ENCODE data around the gene ZNF497. TPM values are rescaled to one million over a fixed set of nuclear protein-coding genes. Genes with fewer than 3 reads are reported as not detected.

ZNF497 gene
- total and polyA plus RNA-seq, 8 donors: 0.76 to 4.4 (median 3.1) TPM

- H3K27ac ChIP-seq: no peak overlapping the region
- H3K4me1 ChIP-seq: no peaks in the 10 kb centered on the region
- DNase-seq (no peak), ATAC-seq (no peak)
- no peak for TF ChIP-seq CTCF (IDR thresholded peaks at IDR 0.05)
- H3K27me3 ChIP-seq: no peaks in the 10 kb centered on the region
- H3K36me3 ChIP-seq: peaks cover 0 to 50% of the 10 kb centered on the region in 2 donors
- H3K4me3 ChIP-seq: no peak overlapping the region
- intact Hi-C loops (cut with DNase I): no loop called here
- H3K9me3 ChIP-seq: no peaks in the 10 kb centered on the region
Measured at GRCh38 chr19:58334691-58335249, 27.8 kb downstream of the ZNF497 start.

- ATAC-seq (no peak), DNase-seq (no peak)
Measured at GRCh38 chr19:58332697-58333096, 29.9 kb downstream of the ZNF497 start.

GRCh38 chr19:58330458-58330857 is 32.1 kb downstream of the ZNF497 start:
- no peak for TF ChIP-seq CTCF (IDR thresholded peaks at IDR 0.05)
- H3K27me3 ChIP-seq: no peaks in the 10 kb centered on the region

More at GRCh38 chr19:58332697-58333096, 29.9 kb downstream of the ZNF497 start:
- no peak overlapping the region for H3K4me3 ChIP-seq
- intact Hi-C loops (cut with DNase I): no loop called here
- no peak overlapping the region for H3K27ac ChIP-seq
- H3K9me3 ChIP-seq: no peaks in the 10 kb centered on the region
- no peaks in the 10 kb centered on the region for H3K27me3 ChIP-seq
- H3K36me3 ChIP-seq: peaks cover 0 to 29% of the 10 kb centered on the region in 2 donors
- peaks cover 6 to 16% of the 10 kb centered on the region in 2 donors for H3K4me1 ChIP-seq
- no peak for TF ChIP-seq CTCF (IDR thresholded peaks at IDR 0.05)

GRCh38 chr19:58328999-58329398 is 33.6 kb downstream of the ZNF497 start:
- ATAC-seq (no peak), DNase-seq (no peak)
- Histone ChIP-seq H3K9me3 (no peaks in the 10 kb centered on the region), H3K4me1 (peaks cover 15 to 30% of the 10 kb centered on the region in 2 donors), H3K36me3 (no peaks in the 10 kb centered on the region), H3K27ac (no peak overlapping the region), H3K27me3 (no peaks in the 10 kb centered on the region), H3K4me3 (no peak overlapping the region)
- intact Hi-C loops (cut with DNase I): no loop called here
- no peak for TF ChIP-seq CTCF (IDR thresholded peaks at IDR 0.05)

More at GRCh38 chr19:58330458-58330857, 32.1 kb downstream of the ZNF497 start:
- no peak overlapping the region for H3K27ac ChIP-seq
- peaks cover 15 to 29% of the 10 kb centered on the region in 2 donors for H3K4me1 ChIP-seq
- ATAC-seq: no peak
- DNase-seq: no peak
- H3K9me3 ChIP-seq: no peaks in the 10 kb centered on the region
- H3K4me3 ChIP-seq: no peak overlapping the region
- intact Hi-C loops (cut with DNase I): no loop called here
- peaks cover 0 to 11% of the 10 kb centered on the region in 2 donors for H3K36me3 ChIP-seq

GRCh38 chr19:58326914-58327726 is 35.4 kb downstream of the ZNF497 start, which contains the start of gene ZSCAN22:
Gene ZSCAN22 (plus strand): TSS chr19:58326994. CDS start chr19:58334803, 7,809 bp downstream.
- Histone ChIP-seq H3K4me3 (peak within 1 kb of the TSS; percentile 59 to 82), H3K27ac (peak within 1 kb of the TSS; percentile 88 to 90), H3K36me3 (no peaks in the 10 kb centered on the region), H3K9me3 (no peaks in the 10 kb centered on the region), H3K4me1 (peaks cover 15 to 30% of the 10 kb centered on the region in 2 donors), H3K27me3 (no peaks in the 10 kb centered on the region)
- DNase-seq (peak; percentile 96 to 97 (median 96)), ATAC-seq (peak; percentile 98)
- no peak for TF ChIP-seq CTCF (IDR thresholded peaks at IDR 0.05)
- intact Hi-C loops (cut with DNase I): no loop called here
